ENCODE results near the gene RNF123. TPM values are rescaled to one million over a fixed set of nuclear protein-coding genes. Genes with fewer than 3 reads are reported as not detected.

Gene RNF123
- total and polyA plus RNA-seq, 10 of the 15 experiments (the other 5 are each of a cell fraction or from before 2014, with no cell fraction given): 4.2 to 31.5 (median 17.6) TPM

DNA sequence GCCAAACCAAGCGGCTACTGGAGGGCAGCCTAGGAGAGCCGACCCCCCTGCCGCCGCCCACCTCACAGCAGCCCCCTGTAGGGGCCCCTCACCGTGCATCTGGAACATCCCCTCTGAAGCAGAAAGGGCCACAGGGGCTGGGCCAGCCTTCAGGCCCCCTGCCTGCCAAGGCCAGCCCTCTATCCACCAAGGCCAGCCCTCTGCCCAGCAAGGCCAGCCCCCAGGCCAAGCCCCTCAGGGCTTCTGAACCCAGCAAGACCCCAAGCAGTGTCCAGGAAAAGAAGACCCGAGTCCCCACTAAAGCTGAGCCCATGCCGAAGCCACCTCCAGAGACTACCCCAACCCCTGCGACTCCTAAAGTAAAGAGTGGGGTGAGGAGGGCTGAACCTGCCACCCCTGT is 38.7 kb upstream of the RNF123 start (continued):
- TF ChIP-seq, protein P1, sequence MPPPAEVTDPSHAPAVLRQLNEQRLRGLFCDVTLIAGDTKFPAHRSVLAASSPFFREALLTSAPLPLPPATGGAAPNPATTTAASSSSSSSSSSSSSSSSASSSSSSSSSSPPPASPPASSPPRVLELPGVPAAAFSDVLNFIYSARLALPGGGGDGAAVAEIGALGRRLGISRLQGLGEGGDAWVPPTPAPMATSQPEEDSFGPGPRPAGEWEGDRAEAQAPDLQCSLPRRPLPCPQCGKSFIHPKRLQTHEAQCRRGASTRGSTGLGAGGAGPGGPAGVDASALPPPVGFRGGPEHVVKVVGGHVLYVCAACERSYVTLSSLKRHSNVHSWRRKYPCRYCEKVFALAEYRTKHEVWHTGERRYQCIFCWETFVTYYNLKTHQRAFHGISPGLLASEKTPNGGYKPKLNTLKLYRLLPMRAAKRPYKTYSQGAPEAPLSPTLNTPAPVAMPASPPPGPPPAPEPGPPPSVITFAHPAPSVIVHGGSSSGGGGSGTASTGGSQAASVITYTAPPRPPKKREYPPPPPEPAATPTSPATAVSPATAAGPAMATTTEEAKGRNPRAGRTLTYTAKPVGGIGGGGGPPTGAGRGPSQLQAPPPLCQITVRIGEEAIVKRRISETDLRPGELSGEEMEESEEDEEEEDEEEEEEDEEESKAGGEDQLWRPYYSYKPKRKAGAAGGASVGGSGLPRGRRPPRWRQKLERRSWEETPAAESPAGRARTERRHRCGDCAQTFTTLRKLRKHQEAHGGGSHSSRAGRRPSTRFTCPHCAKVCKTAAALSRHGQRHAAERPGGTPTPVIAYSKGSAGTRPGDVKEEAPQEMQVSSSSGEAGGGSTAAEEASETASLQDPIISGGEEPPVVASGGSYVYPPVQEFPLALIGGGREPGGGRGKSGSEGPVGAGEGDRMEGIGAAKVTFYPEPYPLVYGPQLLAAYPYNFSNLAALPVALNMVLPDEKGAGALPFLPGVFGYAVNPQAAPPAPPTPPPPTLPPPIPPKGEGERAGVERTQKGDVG (CRISPR knock-in tag; IDR thresholded peaks at IDR 0.05): no peak

DNA sequence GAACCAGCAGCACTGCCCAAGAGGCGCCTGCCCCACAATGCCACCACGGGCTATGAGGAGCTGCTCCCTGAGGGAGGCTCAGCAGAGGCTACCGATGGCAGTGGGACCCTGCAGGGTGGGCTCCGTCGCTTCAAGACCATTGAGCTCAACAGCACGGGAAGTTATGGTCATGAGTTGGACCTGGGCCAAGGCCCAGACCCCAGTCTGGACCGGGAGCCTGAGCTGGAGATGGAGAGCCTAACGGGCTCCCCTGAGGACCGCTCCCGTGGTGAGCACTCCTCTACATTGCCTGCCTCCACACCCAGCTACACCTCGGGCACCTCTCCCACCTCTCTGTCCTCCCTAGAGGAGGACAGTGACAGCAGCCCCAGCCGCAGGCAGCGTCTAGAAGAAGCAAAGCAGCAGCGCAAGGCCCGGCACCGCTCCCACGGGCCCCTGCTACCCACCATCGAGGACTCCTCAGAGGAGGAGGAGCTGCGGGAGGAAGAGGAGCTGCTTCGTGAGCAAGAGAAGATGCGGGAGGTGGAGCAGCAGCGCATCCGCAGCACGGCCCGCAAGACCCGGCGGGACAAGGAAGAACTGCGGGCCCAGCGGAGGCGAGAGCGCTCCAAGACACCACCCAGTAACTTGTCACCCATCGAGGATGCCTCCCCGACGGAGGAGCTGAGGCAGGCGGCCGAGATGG is 37.0 kb upstream of the RNF123 start:
- no TSS peak for BruUV-seq (replicated peaks)
- TF ChIP-seq MTA3 (IDR thresholded peaks at IDR 0.05; ENCODE audit: borderline replicate concordance, low read length): no peak
- TF ChIP-seq, protein P2, sequence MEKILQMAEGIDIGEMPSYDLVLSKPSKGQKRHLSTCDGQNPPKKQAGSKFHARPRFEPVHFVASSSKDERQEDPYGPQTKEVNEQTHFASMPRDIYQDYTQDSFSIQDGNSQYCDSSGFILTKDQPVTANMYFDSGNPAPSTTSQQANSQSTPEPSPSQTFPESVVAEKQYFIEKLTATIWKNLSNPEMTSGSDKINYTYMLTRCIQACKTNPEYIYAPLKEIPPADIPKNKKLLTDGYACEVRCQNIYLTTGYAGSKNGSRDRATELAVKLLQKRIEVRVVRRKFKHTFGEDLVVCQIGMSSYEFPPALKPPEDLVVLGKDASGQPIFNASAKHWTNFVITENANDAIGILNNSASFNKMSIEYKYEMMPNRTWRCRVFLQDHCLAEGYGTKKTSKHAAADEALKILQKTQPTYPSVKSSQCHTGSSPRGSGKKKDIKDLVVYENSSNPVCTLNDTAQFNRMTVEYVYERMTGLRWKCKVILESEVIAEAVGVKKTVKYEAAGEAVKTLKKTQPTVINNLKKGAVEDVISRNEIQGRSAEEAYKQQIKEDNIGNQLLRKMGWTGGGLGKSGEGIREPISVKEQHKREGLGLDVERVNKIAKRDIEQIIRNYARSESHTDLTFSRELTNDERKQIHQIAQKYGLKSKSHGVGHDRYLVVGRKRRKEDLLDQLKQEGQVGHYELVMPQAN (conservative IDR thresholded peaks at IDR 0.05): no peak
- no peak for TF ChIP-seq NFXL1 (IDR thresholded peaks at IDR 0.05; ENCODE audit: borderline replicate concordance)
- no peak for TF ChIP-seq RAD51 (IDR thresholded peaks at IDR 0.05)
- TF ChIP-seq TCF7 (IDR thresholded peaks at IDR 0.05; ENCODE audit: borderline replicate concordance): no peak
- no peak for TF ChIP-seq ASH2L (IDR thresholded peaks at IDR 0.05; ENCODE audit: borderline replicate concordance, low read depth)
- TF ChIP-seq, protein P3, sequence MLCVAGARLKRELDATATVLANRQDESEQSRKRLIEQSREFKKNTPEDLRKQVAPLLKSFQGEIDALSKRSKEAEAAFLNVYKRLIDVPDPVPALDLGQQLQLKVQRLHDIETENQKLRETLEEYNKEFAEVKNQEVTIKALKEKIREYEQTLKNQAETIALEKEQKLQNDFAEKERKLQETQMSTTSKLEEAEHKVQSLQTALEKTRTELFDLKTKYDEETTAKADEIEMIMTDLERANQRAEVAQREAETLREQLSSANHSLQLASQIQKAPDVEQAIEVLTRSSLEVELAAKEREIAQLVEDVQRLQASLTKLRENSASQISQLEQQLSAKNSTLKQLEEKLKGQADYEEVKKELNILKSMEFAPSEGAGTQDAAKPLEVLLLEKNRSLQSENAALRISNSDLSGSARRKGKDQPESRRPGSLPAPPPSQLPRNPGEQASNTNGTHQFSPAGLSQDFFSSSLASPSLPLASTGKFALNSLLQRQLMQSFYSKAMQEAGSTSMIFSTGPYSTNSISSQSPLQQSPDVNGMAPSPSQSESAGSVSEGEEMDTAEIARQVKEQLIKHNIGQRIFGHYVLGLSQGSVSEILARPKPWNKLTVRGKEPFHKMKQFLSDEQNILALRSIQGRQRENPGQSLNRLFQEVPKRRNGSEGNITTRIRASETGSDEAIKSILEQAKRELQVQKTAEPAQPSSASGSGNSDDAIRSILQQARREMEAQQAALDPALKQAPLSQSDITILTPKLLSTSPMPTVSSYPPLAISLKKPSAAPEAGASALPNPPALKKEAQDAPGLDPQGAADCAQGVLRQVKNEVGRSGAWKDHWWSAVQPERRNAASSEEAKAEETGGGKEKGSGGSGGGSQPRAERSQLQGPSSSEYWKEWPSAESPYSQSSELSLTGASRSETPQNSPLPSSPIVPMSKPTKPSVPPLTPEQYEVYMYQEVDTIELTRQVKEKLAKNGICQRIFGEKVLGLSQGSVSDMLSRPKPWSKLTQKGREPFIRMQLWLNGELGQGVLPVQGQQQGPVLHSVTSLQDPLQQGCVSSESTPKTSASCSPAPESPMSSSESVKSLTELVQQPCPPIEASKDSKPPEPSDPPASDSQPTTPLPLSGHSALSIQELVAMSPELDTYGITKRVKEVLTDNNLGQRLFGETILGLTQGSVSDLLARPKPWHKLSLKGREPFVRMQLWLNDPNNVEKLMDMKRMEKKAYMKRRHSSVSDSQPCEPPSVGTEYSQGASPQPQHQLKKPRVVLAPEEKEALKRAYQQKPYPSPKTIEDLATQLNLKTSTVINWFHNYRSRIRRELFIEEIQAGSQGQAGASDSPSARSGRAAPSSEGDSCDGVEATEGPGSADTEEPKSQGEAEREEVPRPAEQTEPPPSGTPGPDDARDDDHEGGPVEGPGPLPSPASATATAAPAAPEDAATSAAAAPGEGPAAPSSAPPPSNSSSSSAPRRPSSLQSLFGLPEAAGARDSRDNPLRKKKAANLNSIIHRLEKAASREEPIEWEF (IDR thresholded peaks at IDR 0.05; ENCODE audit: insufficient replicate concordance, low read depth, low read length): no peak

More for the DNA sequence above, 37.0 kb upstream of the RNF123 start:
- no peaks in the 10 kb centered on the region for H3K79me2 ChIP-seq (ENCODE audit: control insufficient read depth, insufficient read depth, low read length)
- POLR2A ChIA-PET: interaction anchor here (0.6 kb wide), 1 partner anchor 234 kb away, joined by 5 read pairs; no protein-coding TSS in a partner anchor
- peaks cover 15% of the 10 kb centered on the region for H3K4me1 ChIP-seq (ENCODE audit: control insufficient read depth, insufficient read depth, low read length)
- RAD21 ChIA-PET (ENCODE audit: unreplicated experiment): interaction anchor here (0.8 kb wide), 1 partner anchor 200 kb away, joined by 4 read pairs; no protein-coding TSS in a partner anchor
- no peak overlapping the region for H2AFZ ChIP-seq (ENCODE audit: control insufficient read depth, low read depth, low read length)
- no peaks in the 10 kb centered on the region for H3K36me3 ChIP-seq (ENCODE audit: control insufficient read depth in 2 of 2, insufficient read depth in 2 of 2, low read length in 1 of 2)
- ATAC-seq (no peak), DNase-seq (ENCODE audit: low read depth, low spot score) (no peak), FAIRE-seq (no peak)
- in situ Hi-C loops (cut with MboI) (no loop called here), intact Hi-C loops (cut with micrococcal nuclease; ENCODE audit: unreplicated experiment) (no loop called here)
- H3K27ac ChIP-seq (ENCODE audit: control insufficient read depth, insufficient read depth): no peak overlapping the region
- CTCF ChIA-PET: interaction anchor here (0.6 kb wide), 1 partner anchor 51 kb away, joined by 4 read pairs; no protein-coding TSS in a partner anchor
- H3K4me3 ChIP-seq: no peak overlapping the region
- WGBS (ENCODE audit: insufficient coverage, insufficient replicate concordance, low lambda C conversion rate, missing lambda C conversion rate): 53% methylated on average over 35 of the region's 36 CpGs
- no peaks in the 10 kb centered on the region for H3K9me3 ChIP-seq (replicated peaks; ENCODE audit: control insufficient read depth, insufficient read depth, low read length)
- no peaks in the 10 kb centered on the region for H4K20me1 ChIP-seq (ENCODE audit: control insufficient read depth, insufficient read depth)
- no peak overlapping the region for H3K4me2 ChIP-seq (ENCODE audit: control insufficient read depth, insufficient read depth)
- no peaks in the 10 kb centered on the region for H3K27me3 ChIP-seq (replicated peaks in 1 of 2; ENCODE audit: control insufficient read depth in 2 of 2, insufficient read depth in 2 of 2, low read length in 1 of 2)
- no peak overlapping the region for H3K9ac ChIP-seq (ENCODE audit: control insufficient read depth, insufficient read depth, low read length)
- SMC1A ChIA-PET (ENCODE audit: uncharacterized antibody, unreplicated experiment): no interaction called here
